Measurements from ENCODE around the gene TSPOAP1.

- TF ChIP-seq CTCF (IDR thresholded peaks at IDR 0.05) (no peak), POLR2A (IDR thresholded peaks at IDR 0.05) (no peak)
These were observed 37.3 kb downstream of the TSPOAP1 start for GRCh38 chr17:58291246-58291645.
